GM12878 (cell line): Measurements from ENCODE around the gene NEGR1. TPM values are rescaled to one million over a fixed set of nuclear protein-coding genes. Genes with fewer than 3 reads are reported as not detected.

ENCODE experiments used
- ATAC-seq: fragments of 200-7000 bp; cut with Tn5 transposase; 3 replicates; pipeline ENCODE4 v1.9.1; 2020; ENCODE audit warnings: mild to moderate bottlenecking, moderate library complexity
- BruUV-seq: library from RNA; stranded (reverse); fragments of 400-500 nt; replicated peaks from 2 replicates; lab custom pipeline; 2021; lab: Mats Ljungman, UMichigan
- CTCF ChIA-PET: fragments of 300-600 bp; sonication (Branson Sonifier 250); formaldehyde crosslinking; extraction: SDS; loops from one replicate; lab custom pipeline; 2021; ENCODE audit warnings: inconsistent platforms; lab: Yijun Ruan, JAX
- POLR2A ChIA-PET: fragments of 350-600 bp; formaldehyde crosslinking; extraction: SDS; loops from one replicate; lab custom pipeline; 2021; ENCODE audit warnings: inconsistent platforms; lab: Charles Lee
- RAD21 ChIA-PET: fragments of 300-600 bp; sonication (Branson Sonifier 250); formaldehyde crosslinking; loops from one replicate; lab custom pipeline; 2023; ENCODE audit warnings: antibody characterized with exemption; ENCODE audit not compliant: unreplicated experiment; lab: Charles Lee
- SMC1A ChIA-PET: fragments of 300-600 bp; sonication (Branson Sonifier 250); formaldehyde crosslinking; loops from one replicate; lab custom pipeline; 2023; ENCODE audit not compliant: unreplicated experiment, uncharacterized antibody; lab: Charles Lee
- DNase-seq: peaks from one replicate; pipeline ENCODE4 v3.0.0-alpha.2; 2011; ENCODE audit warnings: low read depth, low spot score
- FAIRE-seq: peaks from 3 replicates; lab custom pipeline; 2011; peaks lifted over from hg19 to GRCh38; lab: Jason Lieb, UNC
- H2AFZ ChIP-seq: 2 replicates; pipeline ENCODE4 v1.6.0; 2011; ENCODE audit warnings: low read depth, low read length, control low read depth; ENCODE audit not compliant: control insufficient read depth
- H3K27ac ChIP-seq: 2 replicates; pipeline ENCODE4 v1.5.1; 2011; ENCODE audit warnings: control low read depth; ENCODE audit not compliant: control insufficient read depth, insufficient read depth
- H3K27me3 ChIP-seq, 2 experiments: replicated peaks in 1 of 2; 2 replicates each; pipeline versions ENCODE4 v1.6.0 to v1.6.1; 2011; ENCODE audit warnings: low read length in 1 of 2; ENCODE audit not compliant: control insufficient read depth in 2 of 2, insufficient read depth in 2 of 2
- H3K36me3 ChIP-seq, 2 experiments: 2 replicates each; pipeline ENCODE4 v1.5.1; 2011; ENCODE audit warnings: low read length in 1 of 2; ENCODE audit not compliant: control insufficient read depth in 2 of 2, insufficient read depth in 2 of 2
- H3K4me1 ChIP-seq: 2 replicates; pipeline ENCODE4 v1.6.1; 2011; ENCODE audit warnings: mild to moderate bottlenecking, low read length, moderate library complexity, mixed read lengths; ENCODE audit not compliant: control insufficient read depth, insufficient read depth
- H3K4me2 ChIP-seq: 2 replicates; pipeline ENCODE4 v1.6.0; 2011; ENCODE audit warnings: control low read depth; ENCODE audit not compliant: control insufficient read depth, insufficient read depth
- H3K4me3 ChIP-seq: fragments of 200-600 bp; sonication (generic); 2 replicates; pipeline ENCODE4 v1.5.1; 2016
- H3K79me2 ChIP-seq: 2 replicates; pipeline ENCODE4 v1.6.0; 2011; ENCODE audit warnings: low read length; ENCODE audit not compliant: control insufficient read depth, insufficient read depth
- H3K9ac ChIP-seq: 2 replicates; pipeline ENCODE4 v1.8.0; 2011; ENCODE audit warnings: low read length, control low read depth, mixed read lengths; ENCODE audit not compliant: control insufficient read depth, insufficient read depth
- H3K9me3 ChIP-seq: replicated peaks from 3 replicates; pipeline ENCODE4 v1.5.1; 2011; ENCODE audit warnings: mild to moderate bottlenecking, low read length; ENCODE audit not compliant: control insufficient read depth, insufficient read depth
- H4K20me1 ChIP-seq: 2 replicates; pipeline ENCODE4 v1.6.0; 2011; ENCODE audit not compliant: control insufficient read depth, insufficient read depth
- ATF3 ChIP-seq: IDR thresholded peaks from 2 replicates; pipeline ENCODE4 v1.6.1; 2011; ENCODE audit warnings: low read depth, mild to moderate bottlenecking, low read length, moderate library complexity, borderline replicate concordance; ENCODE audit errors: extremely low read depth
- CREM ChIP-seq: IDR thresholded peaks from 2 replicates; pipeline ENCODE4 v1.6.1; 2014; ENCODE audit warnings: antibody characterized with exemption, low read depth
- EED ChIP-seq: sonication (generic); IDR thresholded peaks from 2 replicates; pipeline ENCODE4 v1.6.1; 2016; ENCODE audit warnings: antibody characterized with exemption, low read depth
- HDGF ChIP-seq: fragments of 450-650 bp; IDR thresholded peaks from 2 replicates; pipeline ENCODE4 v1.6.1; 2016; ENCODE audit warnings: antibody characterized with exemption
- NRF1 ChIP-seq: conservative IDR thresholded peaks from 2 replicates; pipeline ENCODE4 v1.6.1; 2011; ENCODE audit warnings: mild to moderate bottlenecking, low read depth, low read length, improper control_type of control experiment
- SP1 ChIP-seq: IDR thresholded peaks from one replicate; pipeline ENCODE4 v1.6.1; 2011; ENCODE audit warnings: low read depth, low read length
- TARDBP ChIP-seq: IDR thresholded peaks from 2 replicates; pipeline ENCODE4 v1.6.1; 2016; ENCODE audit warnings: borderline replicate concordance
- ZBED1 ChIP-seq: IDR thresholded peaks from 2 replicates; pipeline ENCODE4 v1.6.1; 2016; ENCODE audit warnings: borderline replicate concordance
- ZNF592 ChIP-seq: fragments of 450-650 bp; IDR thresholded peaks from 2 replicates; pipeline ENCODE4 v1.6.1; 2017; ENCODE audit warnings: mild to moderate bottlenecking, moderate library complexity
- WGBS: methylation state at CpG from one replicate; pipeline ENCODE4 v1.1.6; 2016; ENCODE audit warnings: low lambda C conversion rate; ENCODE audit not compliant: insufficient replicate concordance, insufficient coverage; ENCODE audit errors: missing lambda C conversion rate; 5-methylcytosine and 5-hydroxymethylcytosine counted together
- in situ Hi-C: fragments of 300-500 bp; cut with MboI; formaldehyde crosslinking; loops from 9 replicates; pipeline ENCODE4 v1.14.3; 2018; ENCODE audit warnings: mixed read lengths
- intact Hi-C: fragments of 100-400 bp; cut with micrococcal nuclease; formaldehyde crosslinking; loops from one replicate; pipeline ENCODE4 v1.14.2; 2022; ENCODE audit not compliant: unreplicated experiment
- polyA plus RNA-seq, 11 experiments: library from polyadenylated mRNA; depleted of rRNA in 4 of 11; unstranded in 6 of 11; stranded (reverse) in 5 of 11; fragments of >200 nt; fragmentation: Nextera tagmentation in 4 of 11; fragmentation: Illumina TruSeq in 1 of 11; extraction: Ambion mirVana in 4 of 11; extraction: Trizol in 1 of 11; gene quantifications; 1 replicate in 1 of 11; 2 replicates in 10 of 11; pipeline versions ENCODE4 v1.2.1 to v1.2.3, GENCODE V29; 2011 to 2016; ENCODE audit warnings: inconsistent platforms in 2 of 11, missing spikeins in 2 of 11, low read depth in 1 of 11
- total RNA-seq, 4 experiments: library from RNA; depleted of rRNA in 3 of 4; stranded (reverse); fragments of >200 nt in 3 of 4; fragmentation: Illumina TruSeq in 1 of 4; extraction: Trizol in 1 of 4; gene quantifications; 2 replicates each; pipeline versions ENCODE4 v1.2.1 to v1.2.3, GENCODE V29; 2013 to 2021

The NEGR1 gene
- total and polyA plus RNA-seq, 10 of the 15 experiments (the other 5 are each of a cell fraction or from before 2014, with no cell fraction given): under 0.01 to 0.03 (median 0.01) TPM; not detected in 7

GRCh38 chr1:71362076-71362475 is 920.3 kb downstream of the NEGR1 start:
- WGBS: 23% methylated on average over 2 of the region's 2 CpGs
- no TSS peak for BruUV-seq

More at GRCh38 chr1:71362076-71362475, 920.3 kb downstream of the NEGR1 start:
- H3K27ac ChIP-seq: no peak overlapping the region
- no peak for ATAC-seq
- H3K36me3 ChIP-seq: no peaks in the 10 kb centered on the region
- no peak overlapping the region for H3K4me2 ChIP-seq
- no peaks in the 10 kb centered on the region for H3K27me3 ChIP-seq
- ChIA-PET SMC1A (interaction anchor here (0.5 kb wide), 1 partner anchor 24 kb away, joined by 3 read pairs; no protein-coding TSS in a partner anchor), POLR2A (no interaction called here), CTCF (no interaction called here), RAD21 (no interaction called here)
- no peak overlapping the region for H2AFZ ChIP-seq
- no peak overlapping the region for H3K9ac ChIP-seq
- no peaks in the 10 kb centered on the region for H4K20me1 ChIP-seq
- no peaks in the 10 kb centered on the region for H3K79me2 ChIP-seq
- H3K4me3 ChIP-seq: no peak overlapping the region
- no peaks in the 10 kb centered on the region for H3K4me1 ChIP-seq
- intact Hi-C loops (no loop called here), in situ Hi-C loops (no loop called here)
- H3K9me3 ChIP-seq: no peaks in the 10 kb centered on the region
- FAIRE-seq: no peak
- TF ChIP-seq ZBED1 (no peak), TARDBP (no peak), NRF1 (no peak), ZNF592 (no peak), EED (no peak), ATF3 (no peak), HDGF (no peak), SP1 (no peak), CREM (no peak)
- DNase-seq: no peak
